NCI-H1436 treated with DMSO at 0.1 percent for 48 hours (cell line): ENCODE data around the gene SIK2.
"Not testable (repeated sequence)": the region's sequence is repeated elsewhere in the genome, so short reads cannot be mapped to it uniquely, and the experiment has no call there.

Experiments
- DNase-seq: peaks from one replicate; lab custom pipeline; 2025; lab: John Stamatoyannopoulos, UW

The SIK2 gene

DNA sequence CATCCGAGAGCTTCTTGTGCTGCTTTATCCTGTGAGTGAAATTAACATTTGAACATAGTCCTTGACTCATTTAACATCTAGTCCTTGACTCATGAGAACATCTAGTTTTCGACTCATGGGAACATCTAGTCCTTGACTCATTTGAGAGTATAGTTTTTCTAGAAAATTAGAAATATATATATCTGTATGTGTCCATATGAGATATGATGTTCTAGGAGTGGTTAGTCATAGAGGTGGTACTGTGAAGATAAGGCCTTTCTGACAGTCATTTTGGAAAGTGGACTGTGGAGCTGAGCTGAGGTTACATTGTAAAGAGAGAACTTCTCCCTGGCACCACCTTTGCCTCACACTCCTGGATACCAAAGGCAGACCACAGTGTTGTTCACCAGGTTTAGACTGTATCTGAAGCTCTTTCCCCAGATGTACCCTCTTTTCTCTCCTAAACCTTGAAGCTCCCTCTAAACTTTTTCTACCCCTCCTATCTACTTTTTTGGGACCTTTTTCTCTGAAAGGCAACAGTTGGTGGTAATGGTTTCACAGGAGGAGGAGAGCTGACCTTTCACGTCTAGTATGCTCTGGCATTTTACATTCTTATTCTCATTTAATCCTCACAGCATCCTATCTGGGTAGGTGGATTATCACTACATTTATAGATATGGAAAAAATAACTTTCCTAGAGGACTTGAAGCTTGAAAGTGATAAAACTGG is 96.8 kb downstream of the SIK2 start:
- no peak for DNase-seq

DNA sequence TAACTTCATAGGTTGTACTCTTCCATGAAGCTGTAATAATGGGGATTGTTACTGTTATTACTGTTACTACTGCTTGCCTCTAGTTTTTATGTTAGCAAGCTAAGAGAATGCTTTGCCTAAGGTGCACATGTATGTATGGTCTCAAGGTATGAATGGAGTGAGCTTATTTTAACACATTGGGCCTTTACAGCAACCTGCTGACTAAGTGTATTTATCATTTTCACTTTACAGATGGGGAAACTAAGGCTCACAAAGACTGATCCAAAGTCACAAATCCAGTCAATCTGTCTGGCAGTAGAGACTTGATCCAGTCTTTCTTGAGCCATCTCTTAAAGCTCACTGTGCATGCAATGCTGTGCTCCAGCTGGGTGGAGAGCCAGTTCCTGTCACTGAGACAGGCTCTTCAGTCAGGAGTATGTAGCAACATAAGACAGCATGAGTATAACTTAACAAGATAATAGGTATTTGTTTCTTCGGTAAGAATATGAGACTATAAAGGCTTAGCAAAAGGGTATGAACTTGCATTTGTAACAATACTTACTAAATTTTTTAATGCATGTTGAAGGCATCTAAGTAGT is 97.4 kb downstream of the SIK2 start:
- no peak for DNase-seq

DNA sequence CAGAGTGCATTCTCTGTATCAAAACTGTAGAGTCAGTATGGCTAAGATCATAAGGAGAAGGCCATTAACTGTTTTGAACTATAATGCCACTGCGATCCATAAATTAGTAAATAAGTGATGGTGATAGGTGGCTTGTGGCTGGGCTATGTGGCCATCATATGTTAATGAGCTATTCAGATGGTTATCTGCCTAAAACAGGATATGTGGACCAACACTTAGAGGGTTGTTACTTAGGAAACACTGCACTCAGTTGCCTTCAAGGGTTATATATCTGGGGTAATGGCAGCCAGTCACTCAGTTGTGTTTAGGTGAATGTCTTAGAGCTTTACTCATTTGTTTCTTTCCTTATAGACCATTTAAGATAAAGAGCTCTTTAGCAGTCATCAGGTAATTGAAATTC is 97.9 kb downstream of the SIK2 start:
- no peak for DNase-seq

DNA sequence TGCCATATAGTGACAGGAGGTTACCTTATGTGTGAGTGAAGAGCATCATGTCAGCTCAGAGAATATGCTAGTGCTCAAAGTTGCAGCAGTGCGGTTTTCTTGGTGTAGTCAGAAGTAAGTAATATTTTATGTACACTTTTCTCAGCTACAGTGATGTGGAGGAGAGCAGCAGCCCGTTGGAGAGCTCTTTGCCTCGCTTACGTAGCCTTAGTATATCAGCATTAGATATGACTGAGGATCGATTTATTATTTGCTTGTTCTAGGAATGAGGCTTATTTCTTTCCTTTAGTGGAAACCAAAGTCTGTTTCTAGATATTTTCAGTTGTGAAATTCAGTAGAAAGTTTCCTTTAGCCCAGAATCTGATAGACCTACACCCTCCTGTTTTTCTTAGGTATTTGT is 100.4 kb downstream of the SIK2 start:
- no peak for DNase-seq

DNA sequence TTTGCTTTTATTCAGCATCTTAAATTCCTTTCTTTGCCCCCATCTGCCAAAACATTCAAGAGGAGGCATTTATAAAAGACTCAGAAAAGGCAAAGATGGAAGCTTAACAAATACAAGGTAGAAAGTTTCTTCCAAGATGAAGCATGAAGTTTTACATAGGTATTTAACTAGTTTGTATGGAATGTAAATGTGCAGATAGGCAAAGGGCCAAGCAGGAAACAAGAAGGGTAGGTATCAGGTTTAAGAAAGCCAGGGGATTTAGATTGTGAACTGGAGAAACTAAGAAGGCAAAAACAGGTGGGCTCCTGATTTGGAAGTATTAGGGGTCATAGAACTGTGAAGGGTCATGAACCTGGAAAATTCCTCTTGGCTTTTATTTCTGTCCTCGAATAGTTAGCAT is 101.3 kb downstream of the SIK2 start:
- no peak for DNase-seq

DNA sequence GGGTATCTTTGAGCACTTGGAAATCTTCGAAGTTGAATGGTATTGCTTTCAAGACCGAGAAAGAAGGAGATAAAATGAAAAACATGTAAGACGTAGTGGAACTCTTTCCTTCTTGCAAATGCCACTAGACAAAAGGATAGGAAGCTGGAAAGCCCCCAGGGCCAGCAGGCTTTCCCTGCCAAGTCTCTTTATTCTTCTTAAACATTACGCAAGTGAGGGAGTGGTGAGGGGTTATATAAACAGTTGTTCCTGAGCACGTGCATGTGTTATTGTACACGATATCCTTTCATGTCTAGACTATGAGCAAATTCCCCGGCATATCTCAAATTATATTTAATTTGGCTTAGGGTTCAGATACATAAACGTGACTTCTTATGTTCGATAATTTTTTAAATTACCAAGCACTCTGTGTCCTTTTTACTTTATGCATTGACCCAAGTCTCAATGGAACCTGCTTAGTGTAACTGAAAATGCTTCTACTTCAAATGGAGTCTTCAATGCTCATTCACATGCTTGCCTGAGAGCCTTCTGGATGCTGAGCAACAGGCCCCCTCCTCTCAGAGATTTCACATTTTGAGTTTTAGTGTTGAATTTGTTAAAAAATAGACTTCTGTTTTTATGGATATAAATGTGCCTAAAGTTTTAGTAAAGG is 104.9 kb downstream of the SIK2 start:
- DNase-seq, result no peak

DNA sequence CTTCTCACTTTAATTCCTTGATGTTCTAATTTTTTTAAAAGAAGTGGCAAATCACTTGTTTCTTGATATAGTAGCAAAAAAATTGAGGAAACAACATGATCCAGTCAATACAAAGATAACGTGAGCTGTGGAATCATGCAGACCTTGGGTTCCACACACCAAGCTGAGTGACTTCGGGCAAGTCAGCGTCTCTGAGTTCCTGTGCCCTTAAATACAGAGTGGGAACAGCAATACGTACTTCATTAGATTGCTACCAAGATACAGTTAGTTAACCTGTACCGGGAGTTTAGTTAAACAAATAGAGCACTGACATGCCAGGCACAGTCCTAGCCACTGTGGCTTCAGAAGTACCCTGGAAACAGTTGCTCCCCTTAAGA is 105.4 kb downstream of the SIK2 start:
- DNase-seq, result no peak

DNA sequence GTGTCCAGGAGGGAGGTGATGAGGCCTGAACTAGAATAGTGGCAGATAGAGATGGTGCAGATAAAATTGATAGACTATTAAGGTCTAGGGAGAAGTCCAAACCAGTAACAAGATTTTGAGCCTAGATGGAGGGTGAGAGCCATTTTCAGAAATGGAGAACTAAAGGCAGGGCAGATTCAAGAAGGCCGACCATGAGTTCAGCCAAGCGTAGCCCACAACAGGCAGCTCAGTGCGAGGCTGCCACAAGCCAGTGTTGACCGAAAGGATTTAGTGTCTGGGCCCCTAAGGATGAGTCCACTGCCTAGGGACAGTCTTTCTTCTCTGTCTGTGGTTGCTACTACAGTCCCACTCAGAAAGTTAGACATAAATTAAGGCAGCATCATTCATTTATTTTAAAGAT is 112.3 kb downstream of the SIK2 start:
- DNase-seq, result no peak

DNA sequence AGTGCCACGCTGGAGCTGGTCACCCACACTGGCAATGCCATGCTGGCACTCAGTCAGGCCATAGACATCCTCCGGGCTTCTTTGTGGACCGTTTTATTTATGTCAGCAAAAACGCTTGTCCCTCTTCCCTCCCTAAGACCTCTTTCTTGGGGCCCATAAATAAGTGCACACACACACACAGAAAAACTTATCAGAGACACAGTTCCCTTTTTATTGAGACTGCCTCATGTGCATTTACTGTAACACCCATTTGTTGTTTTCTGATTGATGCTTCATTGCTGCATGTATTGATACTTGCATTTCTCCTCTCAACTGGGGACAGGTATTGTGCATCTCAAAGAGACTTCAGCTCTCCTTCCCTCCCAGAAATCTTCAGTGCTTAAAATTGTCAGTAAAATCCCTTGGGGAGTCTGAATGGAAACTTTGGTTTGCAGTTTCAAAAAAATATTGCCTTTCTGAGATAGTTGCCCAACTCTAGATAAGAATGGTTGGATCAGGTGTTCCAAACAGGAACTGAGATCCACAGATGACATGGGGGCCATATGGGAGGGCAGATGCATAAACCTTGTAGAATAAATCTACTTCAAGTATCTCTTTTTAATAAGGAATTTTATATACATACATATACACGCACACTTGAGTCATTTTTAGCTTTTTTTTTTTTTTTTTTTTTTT is 113.0 kb downstream of the SIK2 start:
- DNase-seq, result no peak

DNA sequence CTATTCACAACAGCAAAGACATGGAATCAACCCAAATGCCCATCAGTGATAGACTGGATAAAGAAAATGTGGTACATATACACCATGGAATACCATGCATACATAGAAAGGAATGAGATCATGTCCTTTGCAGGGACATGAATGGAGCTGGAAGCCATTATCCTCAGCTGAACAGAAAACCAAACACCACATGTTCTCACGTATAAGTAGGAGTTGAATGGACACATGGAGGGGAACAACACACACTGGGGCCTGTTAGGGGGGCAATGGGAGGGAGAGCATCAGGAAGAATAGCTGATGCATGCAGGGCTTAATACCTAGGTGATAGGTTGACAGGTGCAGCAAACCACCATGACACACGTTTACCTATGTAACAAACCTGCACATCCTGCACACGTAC is 115.4 kb downstream of the SIK2 start:
- DNase-seq, result not testable (repeated sequence)

DNA sequence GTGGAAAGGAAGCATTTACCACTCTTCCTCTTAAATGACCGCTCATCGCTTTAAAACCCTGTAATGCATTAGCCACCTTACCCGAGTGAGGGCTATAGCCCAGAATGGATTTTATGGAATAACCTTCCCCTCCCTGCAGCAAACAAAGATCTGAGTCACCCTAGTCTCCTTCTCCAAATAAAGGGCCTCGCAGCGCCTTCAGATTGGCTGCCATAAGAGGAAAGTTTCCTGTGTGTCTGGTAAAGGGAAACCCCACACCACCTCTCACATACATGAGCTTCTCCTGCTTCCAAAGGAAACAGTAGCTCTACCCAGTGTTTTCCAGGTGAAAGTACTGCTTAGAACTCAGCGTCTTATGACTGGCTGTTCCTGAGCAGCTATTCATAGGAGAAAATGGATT is 116.2 kb downstream of the SIK2 start:
- no peak for DNase-seq

DNA sequence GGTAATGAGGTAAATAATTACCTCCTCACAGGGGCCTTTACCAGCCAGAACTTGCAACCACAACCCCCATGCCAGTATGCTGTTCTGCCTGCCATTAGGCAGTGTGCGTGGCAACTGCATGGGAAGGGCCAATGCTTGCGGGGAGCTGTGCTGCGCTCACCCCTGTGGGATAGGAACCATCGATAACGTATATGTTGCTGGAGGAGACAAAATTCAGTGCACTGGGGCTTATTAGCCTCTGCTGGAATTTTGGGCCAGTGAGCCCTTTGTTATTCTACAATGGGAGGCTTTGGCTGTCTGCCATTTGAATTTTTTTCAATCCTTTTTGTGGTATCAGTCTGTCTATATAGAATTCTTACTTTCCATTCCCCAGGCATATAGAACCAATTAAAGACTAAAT is 116.6 kb downstream of the SIK2 start:
- no peak for DNase-seq

DNA sequence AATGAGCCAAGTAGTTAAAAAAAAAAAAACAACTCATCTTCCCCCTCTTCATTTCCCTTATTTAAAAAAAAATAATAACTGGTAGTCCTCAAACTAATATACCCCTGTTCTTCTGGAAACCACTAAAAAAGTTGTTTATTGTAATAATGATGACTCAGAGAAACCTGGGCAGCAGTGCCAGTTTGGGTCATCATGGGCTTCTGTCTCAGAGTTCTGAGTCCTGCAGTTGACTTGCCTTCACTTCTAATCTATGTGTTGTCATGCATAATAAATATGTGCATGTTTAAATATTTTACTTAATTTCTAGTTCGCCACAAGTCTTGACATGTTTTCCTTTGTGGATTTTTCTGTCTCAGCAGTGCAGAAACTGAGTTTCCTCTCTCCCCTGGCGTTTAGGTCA is 117.1 kb downstream of the SIK2 start:
- DNase-seq, result no peak

DNA sequence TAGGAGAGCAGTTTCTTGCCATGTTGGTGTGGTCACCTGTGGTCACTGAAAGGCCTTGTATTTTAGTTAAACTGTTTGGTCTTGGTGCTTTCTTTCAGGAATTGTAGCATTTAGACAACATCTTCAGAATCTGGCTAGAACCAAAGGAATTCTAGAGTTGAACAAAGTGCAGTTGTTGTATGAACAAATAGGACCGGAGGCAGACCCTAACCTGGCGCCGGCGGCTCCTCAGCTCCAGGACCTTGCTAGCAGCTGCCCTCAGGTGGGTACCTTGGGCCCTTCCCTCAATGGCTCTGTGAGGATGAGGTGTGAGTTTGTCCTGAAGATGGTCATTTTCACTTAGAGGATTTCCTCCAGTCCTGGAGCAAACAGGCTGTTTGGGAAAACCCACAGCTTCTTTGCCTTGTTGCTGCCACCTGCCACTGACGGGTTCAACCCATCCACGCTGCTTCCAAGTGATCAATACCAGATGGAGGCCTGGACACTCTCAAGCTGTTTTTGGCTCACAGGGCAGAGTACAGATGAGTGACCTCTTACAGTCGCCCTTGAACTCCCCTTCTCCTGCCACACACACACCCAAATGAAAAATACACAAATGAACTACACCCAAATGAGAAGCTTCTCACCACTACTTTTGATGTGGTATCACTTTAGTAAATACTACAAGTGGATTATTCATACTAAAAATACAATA is 118.7 kb downstream of the SIK2 start:
- no peak for DNase-seq

DNA sequence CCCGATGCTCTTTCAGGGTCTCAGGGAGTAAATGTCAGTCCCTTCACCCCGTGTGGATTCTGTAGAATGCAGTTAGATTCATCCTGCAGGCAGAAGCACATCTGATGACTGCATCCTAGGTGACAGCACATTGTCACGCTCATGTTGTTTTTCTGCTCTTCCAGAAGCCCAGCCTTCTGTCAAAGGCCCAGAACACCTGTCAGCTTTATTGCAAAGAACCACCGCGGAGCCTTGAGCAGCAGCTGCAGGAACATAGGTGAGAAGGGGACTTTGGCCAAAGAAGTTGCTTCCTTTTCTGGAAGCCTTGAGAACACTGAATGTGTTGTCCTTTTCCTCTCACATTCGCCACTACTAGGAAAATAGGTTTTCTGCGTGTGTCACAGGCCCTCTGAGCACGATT is 120.3 kb downstream of the SIK2 start:
- DNase-seq, result no peak

DNA sequence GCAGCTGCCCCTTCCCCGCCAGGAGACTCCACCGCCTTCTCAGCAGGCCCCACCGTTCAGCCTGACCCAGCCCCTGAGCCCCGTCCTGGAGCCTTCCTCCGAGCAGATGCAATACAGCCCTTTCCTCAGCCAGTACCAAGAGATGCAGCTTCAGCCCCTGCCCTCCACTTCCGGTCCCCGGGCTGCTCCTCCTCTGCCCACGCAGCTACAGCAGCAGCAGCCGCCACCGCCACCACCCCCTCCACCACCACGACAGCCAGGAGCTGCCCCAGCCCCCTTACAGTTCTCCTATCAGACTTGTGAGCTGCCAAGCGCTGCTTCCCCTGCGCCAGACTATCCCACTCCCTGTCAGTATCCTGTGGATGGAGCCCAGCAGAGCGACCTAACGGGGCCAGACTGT is 121.3 kb downstream of the SIK2 start:
- DNase-seq, result no peak

DNA sequence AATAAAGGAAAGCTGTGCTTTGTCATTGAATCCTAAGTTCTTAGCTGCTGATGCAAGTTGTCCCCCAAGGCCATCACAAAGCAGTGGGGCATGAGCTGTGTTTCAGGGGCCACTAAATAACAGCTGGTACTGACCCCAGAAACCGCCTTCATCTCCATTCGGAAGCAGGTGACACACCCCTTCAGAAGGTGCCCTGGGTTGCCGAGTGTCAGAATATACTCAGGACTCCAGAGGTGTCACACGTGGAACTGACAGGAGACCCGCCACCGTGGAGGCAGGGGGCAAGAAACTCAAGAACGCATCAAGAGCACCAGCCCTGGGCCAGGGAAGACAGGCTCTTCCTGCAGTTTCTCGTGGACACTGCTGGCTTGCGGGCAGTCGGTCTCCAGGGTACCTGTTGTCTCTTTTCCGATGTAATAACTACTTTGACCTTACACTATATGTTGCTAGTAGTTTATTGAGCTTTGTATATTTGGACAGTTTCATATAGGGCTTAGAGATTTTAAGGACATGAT is 122.4 kb downstream of the SIK2 start:
- no peak for DNase-seq

DNA sequence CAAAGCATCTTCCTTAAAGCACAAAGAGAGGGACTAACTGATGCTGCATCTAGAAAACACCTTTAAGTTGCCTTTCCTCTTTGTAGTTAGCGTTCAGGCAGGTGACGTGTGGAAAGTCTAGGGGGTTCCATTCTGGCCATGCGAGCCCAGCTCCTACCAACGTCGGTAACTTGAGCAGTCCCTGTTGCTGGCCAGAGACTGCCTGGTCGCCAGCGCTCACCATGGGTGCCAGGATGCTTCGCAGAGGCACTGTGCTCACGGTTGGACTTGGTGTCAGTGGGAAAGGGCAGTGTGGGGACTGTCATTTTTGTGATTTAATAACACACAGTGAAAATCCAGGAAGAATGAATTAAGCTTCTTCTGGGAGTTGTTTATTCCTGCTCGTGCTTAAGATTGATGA is 123.4 kb downstream of the SIK2 start:
- no peak for DNase-seq

DNA sequence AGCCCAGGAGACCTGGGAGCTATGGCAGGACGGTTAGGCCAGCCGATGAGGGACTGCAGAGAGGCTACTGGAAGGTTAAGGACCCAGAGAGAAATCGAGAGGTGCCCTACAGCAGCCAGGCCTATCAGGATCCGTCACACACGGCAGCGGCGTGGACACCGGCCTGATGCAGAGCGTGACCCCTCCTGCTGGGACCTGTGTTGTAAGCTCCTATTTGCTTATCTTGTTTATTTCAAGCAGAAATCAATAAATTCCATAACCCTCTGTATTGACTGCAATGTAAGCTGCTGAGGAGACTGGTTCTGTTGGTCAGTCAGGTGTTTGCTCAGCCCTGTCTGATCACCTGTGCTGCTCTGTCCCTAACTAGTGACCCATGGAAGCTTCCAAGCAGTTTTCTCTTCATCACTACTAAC is 124.1 kb downstream of the SIK2 start:
- no peak for DNase-seq

DNA sequence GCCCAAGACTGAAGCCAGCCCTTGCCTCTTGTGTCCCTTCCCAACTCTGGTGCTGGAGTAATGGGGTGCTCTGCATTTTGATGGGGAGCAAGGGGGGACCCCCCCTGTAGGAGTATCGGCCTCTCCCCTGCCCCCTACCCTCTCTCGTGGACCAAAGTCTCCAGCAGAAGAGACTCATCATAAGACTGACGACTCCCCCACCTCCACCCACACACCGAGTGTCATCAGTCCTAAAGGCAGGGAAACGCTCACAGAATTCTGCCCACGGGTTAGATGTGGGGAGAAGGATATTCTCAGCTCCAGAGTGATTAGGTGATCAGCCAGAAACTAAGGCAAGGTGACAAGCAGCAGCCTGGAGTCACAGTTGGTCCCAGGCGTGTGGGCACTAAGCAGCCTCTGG is 125.2 kb downstream of the SIK2 start:
- no peak for DNase-seq

DNA sequence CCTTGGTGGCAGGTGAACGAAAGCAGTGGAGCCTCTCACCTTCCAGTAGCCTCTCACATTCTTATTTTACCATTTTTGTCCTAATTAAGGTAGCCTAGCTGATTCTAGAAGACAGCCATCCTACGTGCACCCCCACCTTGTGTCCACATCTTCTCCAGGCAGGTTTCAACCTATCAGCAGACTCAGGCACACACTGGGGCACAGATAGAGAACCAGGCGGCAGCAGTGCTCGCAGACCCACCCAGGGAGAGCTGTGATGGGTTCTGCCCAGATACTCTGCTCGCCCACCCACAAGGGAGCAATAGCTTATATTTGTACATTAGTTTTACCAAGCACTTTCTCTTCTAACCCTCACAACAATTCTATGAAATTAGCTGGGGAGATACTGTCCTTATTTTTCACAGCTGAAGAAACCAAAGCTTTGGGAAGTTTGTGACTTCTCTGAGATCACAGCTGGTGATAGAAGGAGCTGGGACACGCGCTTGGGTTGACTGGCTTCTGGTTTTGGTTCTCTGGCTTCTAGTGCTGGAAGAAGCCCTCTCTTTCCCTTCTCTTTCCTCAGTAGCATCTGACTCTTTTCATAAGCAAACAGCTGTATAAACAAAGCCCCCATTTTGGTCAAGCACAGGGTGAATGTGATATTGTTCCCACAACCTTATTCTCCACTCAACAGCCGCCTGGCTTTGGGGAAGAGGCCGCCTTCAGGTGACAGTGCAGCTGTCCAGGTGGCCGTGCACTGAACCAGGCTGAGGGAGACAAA is 127.0 kb downstream of the SIK2 start:
- no peak for DNase-seq
